GM12875 (cell line): ENCODE measurements around the gene ANKRD17.

Experiments
- H3K4me3 ChIP-seq: one replicate; pipeline ENCODE4 v1.5.1; 2011; ENCODE audit warnings: low read depth, low read length, control low read depth
- TF ChIP-seq, protein P1 (sequence below): IDR thresholded peaks from 2 replicates; pipeline ENCODE4 v1.5.1; 2011; ENCODE audit warnings: low read depth, mild to moderate bottlenecking, control low read depth, inconsistent platforms, low read length, moderate library complexity, borderline replicate concordance; ENCODE audit not compliant: insufficient read depth

ANKRD17 gene

DNA sequence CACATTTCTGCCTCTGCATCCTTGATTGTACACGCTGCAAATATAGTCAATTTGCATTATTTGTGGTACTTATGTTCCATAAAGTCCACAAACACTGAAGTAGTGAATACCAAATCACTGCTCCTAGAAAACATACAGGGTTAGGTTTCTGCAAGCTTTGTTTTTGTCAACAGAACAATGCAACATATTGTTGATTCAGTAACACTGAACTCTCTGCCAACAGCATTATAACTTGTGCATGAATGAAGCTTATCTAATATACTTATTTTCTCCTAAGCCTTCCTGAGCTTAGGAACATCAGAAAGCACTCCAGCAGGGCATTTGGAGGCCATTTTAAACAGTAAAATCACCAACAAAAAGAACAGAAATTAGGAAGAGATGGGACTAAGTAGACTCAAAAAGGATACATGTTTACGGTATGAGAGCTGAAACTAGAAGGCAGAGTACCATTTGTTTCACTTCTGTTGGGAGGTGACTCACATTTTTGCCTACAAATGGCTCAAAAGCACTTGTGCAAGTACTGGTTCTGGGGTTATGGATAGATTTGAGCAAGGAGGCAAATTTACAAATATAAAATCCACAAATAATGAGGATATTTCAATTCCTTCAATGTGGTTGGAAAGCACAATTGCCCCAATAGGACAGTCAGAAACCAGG is 203.2 kb downstream of the ANKRD17 start:
- no peak overlapping the region for H3K4me3 ChIP-seq
- TF ChIP-seq, protein P1, sequence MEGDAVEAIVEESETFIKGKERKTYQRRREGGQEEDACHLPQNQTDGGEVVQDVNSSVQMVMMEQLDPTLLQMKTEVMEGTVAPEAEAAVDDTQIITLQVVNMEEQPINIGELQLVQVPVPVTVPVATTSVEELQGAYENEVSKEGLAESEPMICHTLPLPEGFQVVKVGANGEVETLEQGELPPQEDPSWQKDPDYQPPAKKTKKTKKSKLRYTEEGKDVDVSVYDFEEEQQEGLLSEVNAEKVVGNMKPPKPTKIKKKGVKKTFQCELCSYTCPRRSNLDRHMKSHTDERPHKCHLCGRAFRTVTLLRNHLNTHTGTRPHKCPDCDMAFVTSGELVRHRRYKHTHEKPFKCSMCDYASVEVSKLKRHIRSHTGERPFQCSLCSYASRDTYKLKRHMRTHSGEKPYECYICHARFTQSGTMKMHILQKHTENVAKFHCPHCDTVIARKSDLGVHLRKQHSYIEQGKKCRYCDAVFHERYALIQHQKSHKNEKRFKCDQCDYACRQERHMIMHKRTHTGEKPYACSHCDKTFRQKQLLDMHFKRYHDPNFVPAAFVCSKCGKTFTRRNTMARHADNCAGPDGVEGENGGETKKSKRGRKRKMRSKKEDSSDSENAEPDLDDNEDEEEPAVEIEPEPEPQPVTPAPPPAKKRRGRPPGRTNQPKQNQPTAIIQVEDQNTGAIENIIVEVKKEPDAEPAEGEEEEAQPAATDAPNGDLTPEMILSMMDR: no peak

DNA sequence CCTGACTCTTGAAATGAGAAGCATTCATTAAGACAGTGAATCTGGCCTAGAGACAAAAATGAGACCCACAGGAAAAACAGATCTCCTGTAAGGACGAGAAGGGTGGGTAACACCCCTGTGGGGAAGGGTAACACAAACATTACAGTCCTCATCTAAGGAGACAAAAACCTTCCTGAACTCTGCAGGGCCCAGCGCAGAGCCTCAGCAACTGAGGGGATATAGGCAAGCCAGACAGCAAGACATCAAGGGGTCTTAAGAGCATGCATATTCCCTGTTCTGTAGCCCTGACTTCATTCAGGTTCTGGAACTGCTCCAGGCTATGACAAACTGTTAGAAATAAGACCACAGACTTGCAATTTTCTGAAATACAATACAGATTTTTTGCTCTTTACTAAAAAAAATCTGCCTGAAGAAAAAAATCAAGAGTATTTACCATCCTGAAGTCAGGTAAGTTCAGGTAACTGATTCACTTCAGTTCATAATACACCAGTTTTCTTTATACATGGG is 204.6 kb downstream of the ANKRD17 start:
- TF ChIP-seq, protein P1: no peak
- H3K4me3 ChIP-seq: no peak overlapping the region

DNA sequence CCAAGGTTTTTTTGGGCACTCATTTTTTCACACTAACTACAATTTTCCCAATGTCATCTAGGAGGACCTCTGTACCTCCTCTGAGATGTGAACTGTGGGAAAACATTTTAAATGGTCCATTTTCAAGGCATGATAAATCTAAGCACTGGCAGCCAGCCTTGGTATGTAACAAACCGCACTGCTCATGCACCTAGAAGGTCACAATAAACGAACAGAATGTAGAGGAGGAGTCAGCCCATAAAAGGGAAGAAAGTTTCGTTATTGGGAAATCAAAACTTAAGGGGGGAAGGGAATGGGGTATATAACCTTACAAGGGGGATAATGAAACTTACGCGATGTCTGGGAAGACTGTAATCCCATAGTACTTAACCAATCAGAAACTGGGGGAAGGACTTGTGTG is 205.5 kb downstream of the ANKRD17 start:
- TF ChIP-seq, protein P1: no peak
- no peak overlapping the region for H3K4me3 ChIP-seq

DNA sequence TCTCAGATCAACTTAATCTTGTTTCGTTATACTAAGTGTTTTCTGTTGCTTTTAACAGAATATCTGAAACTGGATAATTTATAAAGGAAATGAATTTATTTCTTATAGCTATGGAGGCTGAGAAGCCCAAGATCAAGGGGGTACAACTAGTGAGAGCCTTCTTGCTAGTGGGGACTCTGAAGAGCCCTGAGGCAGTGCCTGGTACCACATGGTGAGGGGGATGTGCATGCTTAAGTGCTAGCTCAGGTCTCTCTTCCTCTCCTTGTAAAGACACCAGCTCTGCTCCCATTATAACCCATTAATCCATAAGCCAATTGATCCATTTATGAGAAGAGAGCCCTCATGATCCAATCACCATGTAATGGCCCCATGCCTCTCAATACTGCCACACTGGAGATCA is 207.0 kb downstream of the ANKRD17 start:
- TF ChIP-seq, protein P1: no peak
- no peak overlapping the region for H3K4me3 ChIP-seq

DNA sequence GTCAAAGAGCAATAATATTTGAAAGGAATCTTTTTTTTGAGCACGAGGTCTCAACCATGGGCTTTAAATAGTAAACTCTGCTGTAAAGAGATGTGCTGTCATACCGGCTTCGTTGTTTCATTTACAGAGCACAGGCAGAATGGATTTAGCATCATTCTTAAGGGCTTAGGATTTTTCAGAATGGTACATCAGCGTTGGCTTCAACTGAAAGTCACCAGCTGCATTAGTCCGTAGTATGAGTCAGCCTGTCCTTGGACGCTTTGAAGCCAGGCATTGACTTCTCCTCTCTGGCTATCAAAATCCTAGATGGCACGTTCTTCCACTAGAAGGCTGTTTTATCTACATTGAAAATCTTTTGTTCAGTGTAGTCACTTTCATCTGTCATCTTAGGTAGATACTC is 212.7 kb downstream of the ANKRD17 start:
- TF ChIP-seq, protein P1: no peak
- no peak overlapping the region for H3K4me3 ChIP-seq

DNA sequence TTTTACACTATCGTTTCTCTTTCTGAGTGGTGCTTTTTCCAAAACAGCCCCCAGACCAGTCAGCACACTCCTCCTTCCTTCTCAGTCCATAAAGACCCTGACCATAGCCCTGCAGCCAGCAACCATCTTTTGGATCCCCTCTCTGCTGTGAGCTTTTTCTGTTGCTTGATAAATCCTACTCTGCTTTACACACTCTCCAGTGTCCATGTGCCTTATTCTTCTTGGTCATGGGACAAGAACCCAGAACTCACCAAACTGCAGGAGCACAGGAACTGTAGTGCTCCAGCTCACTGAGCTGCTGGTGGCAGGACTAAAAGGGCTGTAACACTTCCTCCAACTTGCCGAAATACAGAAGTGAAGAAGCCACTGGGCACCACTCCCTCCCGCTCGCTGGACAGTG is 221.5 kb downstream of the ANKRD17 start:
- H3K4me3 ChIP-seq: no peak overlapping the region
- TF ChIP-seq, protein P1: no peak

DNA sequence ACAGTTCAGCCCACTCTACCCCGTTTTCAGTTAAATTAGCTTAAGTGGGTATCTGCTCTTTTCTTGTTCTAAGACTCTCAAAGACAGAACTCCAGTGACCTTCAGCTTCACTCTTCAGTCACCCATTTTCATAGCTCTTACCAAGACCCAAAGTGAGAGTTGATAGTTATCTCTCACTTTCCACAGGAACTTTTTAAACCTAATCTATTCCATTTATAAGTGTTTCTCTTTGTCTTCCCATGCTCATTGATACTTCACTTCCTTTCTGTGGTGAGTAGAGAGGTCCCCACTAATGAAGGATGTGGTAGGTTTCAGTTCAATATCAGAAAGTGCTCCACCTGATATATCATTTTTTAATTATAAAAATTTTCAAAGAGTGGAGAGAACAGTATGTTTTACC is 222.5 kb downstream of the ANKRD17 start:
- TF ChIP-seq, protein P1: no peak
- no peak overlapping the region for H3K4me3 ChIP-seq
